Measurements from ENCODE around the gene ERGIC1.

Gene ERGIC1

DNA sequence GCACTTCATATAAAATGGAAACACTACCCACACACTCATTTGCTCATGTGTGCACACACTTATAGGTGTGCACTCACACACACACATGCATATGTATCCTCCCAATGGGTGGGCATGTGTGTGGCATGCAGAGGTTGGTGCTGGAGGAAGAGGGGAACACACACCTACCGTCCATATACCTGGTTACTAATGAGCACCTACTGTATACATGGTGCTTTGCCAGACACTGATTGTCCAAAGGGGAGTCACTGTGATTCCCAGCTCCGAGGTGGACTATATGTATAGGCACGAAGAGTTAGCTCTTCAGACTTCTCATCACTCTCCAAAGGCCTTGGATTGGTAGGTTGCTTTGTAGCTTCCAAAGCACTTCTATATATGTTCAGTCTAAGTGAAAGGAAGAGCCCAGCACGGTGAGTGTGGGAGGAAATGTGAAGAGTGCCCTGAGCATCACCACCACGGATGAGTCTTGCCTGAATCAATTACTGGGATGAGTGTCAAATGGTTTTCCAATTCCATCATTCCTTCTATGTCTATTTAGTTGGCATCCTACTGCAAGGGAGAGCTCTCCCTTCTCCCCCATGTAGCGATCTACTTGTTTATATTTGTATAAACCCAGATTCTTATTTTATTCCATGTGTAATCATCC is 12.6 kb upstream of the ERGIC1 start:
- Mint-ChIP-seq H3K27me3 (ENCODE audit: low read depth, poor library complexity) (peaks cover 8% of the 10 kb centered on the region), H3K4me1 (peaks cover 23% of the 10 kb centered on the region), H3K36me3 (ENCODE audit: low read depth) (peaks cover 13% of the 10 kb centered on the region), H3K4me3 (no peak overlapping the region), H3K9me3 (peaks cover 20% of the 10 kb centered on the region), H3K27ac (no peak overlapping the region)
- no peak for DNase-seq
- TF ChIP-seq, protein P1, sequence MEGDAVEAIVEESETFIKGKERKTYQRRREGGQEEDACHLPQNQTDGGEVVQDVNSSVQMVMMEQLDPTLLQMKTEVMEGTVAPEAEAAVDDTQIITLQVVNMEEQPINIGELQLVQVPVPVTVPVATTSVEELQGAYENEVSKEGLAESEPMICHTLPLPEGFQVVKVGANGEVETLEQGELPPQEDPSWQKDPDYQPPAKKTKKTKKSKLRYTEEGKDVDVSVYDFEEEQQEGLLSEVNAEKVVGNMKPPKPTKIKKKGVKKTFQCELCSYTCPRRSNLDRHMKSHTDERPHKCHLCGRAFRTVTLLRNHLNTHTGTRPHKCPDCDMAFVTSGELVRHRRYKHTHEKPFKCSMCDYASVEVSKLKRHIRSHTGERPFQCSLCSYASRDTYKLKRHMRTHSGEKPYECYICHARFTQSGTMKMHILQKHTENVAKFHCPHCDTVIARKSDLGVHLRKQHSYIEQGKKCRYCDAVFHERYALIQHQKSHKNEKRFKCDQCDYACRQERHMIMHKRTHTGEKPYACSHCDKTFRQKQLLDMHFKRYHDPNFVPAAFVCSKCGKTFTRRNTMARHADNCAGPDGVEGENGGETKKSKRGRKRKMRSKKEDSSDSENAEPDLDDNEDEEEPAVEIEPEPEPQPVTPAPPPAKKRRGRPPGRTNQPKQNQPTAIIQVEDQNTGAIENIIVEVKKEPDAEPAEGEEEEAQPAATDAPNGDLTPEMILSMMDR (IDR thresholded peaks at IDR 0.05): no peak

DNA sequence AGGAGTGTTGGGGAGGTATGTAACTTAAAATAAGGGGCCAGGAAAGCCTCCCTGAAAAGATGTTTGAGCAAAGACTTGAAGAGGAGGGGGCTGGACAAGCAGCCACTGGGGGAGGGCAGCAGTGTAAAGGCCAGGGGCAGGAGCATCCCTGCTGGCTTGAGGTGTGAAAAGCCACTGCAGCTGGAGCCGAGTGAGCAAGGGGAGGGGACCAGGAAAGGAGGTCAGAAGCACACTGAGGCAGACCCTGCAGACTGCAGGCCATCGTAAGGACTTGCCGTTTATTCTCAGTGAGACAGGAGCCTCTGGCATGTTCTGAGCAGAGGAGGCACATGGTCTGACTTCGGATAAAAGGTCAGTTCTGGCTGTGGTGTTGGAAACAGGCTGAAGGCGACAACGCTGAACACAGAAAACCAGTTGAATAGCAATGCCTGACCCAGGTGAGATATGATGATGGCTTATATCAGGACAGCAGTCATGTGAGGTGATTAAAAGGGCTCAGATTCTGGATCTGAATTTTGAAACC is 10.2 kb upstream of the ERGIC1 start:
- Mint-ChIP-seq H3K27ac (peak overlapping the region; percentile 4), H3K4me3 (no peak overlapping the region), H3K36me3 (ENCODE audit: low read depth) (peaks cover 18% of the 10 kb centered on the region), H3K27me3 (ENCODE audit: low read depth, poor library complexity) (peaks cover 12% of the 10 kb centered on the region), H3K4me1 (peaks cover 37% of the 10 kb centered on the region), H3K9me3 (peaks cover 31% of the 10 kb centered on the region)
- TF ChIP-seq, protein P1 (IDR thresholded peaks at IDR 0.05): no peak
- no peak for DNase-seq

- H3K27ac Mint-ChIP-seq: no peak overlapping the region
- peaks cover 18% of the 10 kb centered on the region for H3K36me3 Mint-ChIP-seq (ENCODE audit: low read depth)
- no peak for DNase-seq
- H3K4me1 Mint-ChIP-seq: peaks cover 46% of the 10 kb centered on the region
- H3K27me3 Mint-ChIP-seq (ENCODE audit: low read depth, poor library complexity): peaks cover 12% of the 10 kb centered on the region
- no peak overlapping the region for H3K4me3 Mint-ChIP-seq
- TF ChIP-seq, protein P1 (IDR thresholded peaks at IDR 0.05): no peak
- H3K9me3 Mint-ChIP-seq: peaks cover 31% of the 10 kb centered on the region
Measured at GRCh38 chr5:172825610-172826204, 8.3 kb upstream of the ERGIC1 start.

- Mint-ChIP-seq H3K9me3 (peaks cover 31% of the 10 kb centered on the region), H3K4me3 (no peak overlapping the region), H3K27ac (no peak overlapping the region), H3K4me1 (peaks cover 58% of the 10 kb centered on the region), H3K36me3 (ENCODE audit: low read depth) (peaks cover 18% of the 10 kb centered on the region), H3K27me3 (ENCODE audit: low read depth, poor library complexity) (peaks cover 9% of the 10 kb centered on the region)
- TF ChIP-seq, protein P1 (IDR thresholded peaks at IDR 0.05): no peak
- DNase-seq: no peak
Measured at GRCh38 chr5:172827841-172828240, 6.2 kb upstream of the ERGIC1 start.

GRCh38 chr5:172828911-172829431 is 5.1 kb upstream of the ERGIC1 start:
- peaks cover 58% of the 10 kb centered on the region for H3K4me1 Mint-ChIP-seq
- no peak overlapping the region for H3K4me3 Mint-ChIP-seq
- no peak for DNase-seq
- TF ChIP-seq, protein P1 (IDR thresholded peaks at IDR 0.05): no peak
- H3K9me3 Mint-ChIP-seq: peaks cover 31% of the 10 kb centered on the region
- H3K27ac Mint-ChIP-seq: no peak overlapping the region
- H3K27me3 Mint-ChIP-seq (ENCODE audit: low read depth, poor library complexity): peaks cover 9% of the 10 kb centered on the region
- H3K36me3 Mint-ChIP-seq (ENCODE audit: low read depth): peaks cover 18% of the 10 kb centered on the region

Data from nephron progenitor cell (in vitro differentiated cells).